WI38 (cell line): ENCODE data around the gene CACNA2D1.

Source experiments
- H3K4me3 ChIP-seq: 2 replicates; pipeline ENCODE4 v1.5.1; 2011; ENCODE audit warnings: low read depth, mild to moderate bottlenecking, control low read depth, low read length
- CTCF ChIP-seq: IDR thresholded peaks from 2 replicates; pipeline ENCODE4 v1.5.1; 2012; ENCODE audit warnings: low read depth, mild to moderate bottlenecking, control low read depth, low read length

Gene CACNA2D1

GRCh38 chr7:82382276-82382675, 61.3 kb downstream of the CACNA2D1 start:
- H3K4me3 ChIP-seq = no peak overlapping the region
- no peak for TF ChIP-seq CTCF

GRCh38 chr7:82376739-82377138, 66.8 kb downstream of the CACNA2D1 start:
- no peak for TF ChIP-seq CTCF
- no peak overlapping the region for H3K4me3 ChIP-seq

- no peak for TF ChIP-seq CTCF
Observed at GRCh38 chr7:82375713-82376112, 67.9 kb downstream of the CACNA2D1 start.

GRCh38 chr7:82375129-82375528, 68.4 kb downstream of the CACNA2D1 start:
- TF ChIP-seq CTCF = no peak
- no peak overlapping the region for H3K4me3 ChIP-seq

More at GRCh38 chr7:82375713-82376112, 67.9 kb downstream of the CACNA2D1 start:
- H3K4me3 ChIP-seq = no peak overlapping the region

- no peak overlapping the region for H3K4me3 ChIP-seq
- TF ChIP-seq CTCF = no peak
Observed at GRCh38 chr7:82373926-82374635, 69.5 kb downstream of the CACNA2D1 start.

- H3K4me3 ChIP-seq = no peak overlapping the region
- TF ChIP-seq CTCF = no peak
Observed at GRCh38 chr7:82364671-82365070, 78.9 kb downstream of the CACNA2D1 start.

GRCh38 chr7:82364048-82364447, 79.5 kb downstream of the CACNA2D1 start:
- TF ChIP-seq CTCF = no peak
- H3K4me3 ChIP-seq = no peak overlapping the region
